ENCODE measurements around the gene GAB3. TPM values are rescaled to one million over a fixed set of nuclear protein-coding genes. Genes with fewer than 3 reads are reported as not detected.

GAB3 gene
- total RNA-seq, 1 donor from 2014 or later: 0.14 TPM

- H3K9me3 Mint-ChIP-seq (ENCODE audit: low read depth): peaks cover 24% of the 10 kb centered on the region
- H3K4me1 Mint-ChIP-seq (ENCODE audit: low read depth): no peaks in the 10 kb centered on the region
- H3K27ac Mint-ChIP-seq: no peak overlapping the region
- peaks cover 3% of the 10 kb centered on the region for H3K27me3 Mint-ChIP-seq
- no peak for DNase-seq (ENCODE audit: low spot score, unreplicated experiment)
- no peak for TF ChIP-seq CTCF (IDR thresholded peaks at IDR 0.05; ENCODE audit: unreplicated experiment)
- H3K4me3 Mint-ChIP-seq (ENCODE audit: low read depth): no peak overlapping the region
- H3K36me3 Mint-ChIP-seq (ENCODE audit: insufficient read depth): no peaks in the 10 kb centered on the region
These were observed 23.5 kb downstream of the GAB3 start for GRCh38 chrX:154727418-154727817.

- H3K27ac Mint-ChIP-seq: no peak overlapping the region
- no peak for DNase-seq (ENCODE audit: low spot score, unreplicated experiment)
- no peaks in the 10 kb centered on the region for H3K27me3 Mint-ChIP-seq
- TF ChIP-seq CTCF (IDR thresholded peaks at IDR 0.05; ENCODE audit: unreplicated experiment): no peak
- peaks cover 19% of the 10 kb centered on the region for H3K9me3 Mint-ChIP-seq (ENCODE audit: low read depth)
- H3K4me3 Mint-ChIP-seq (ENCODE audit: low read depth): no peak overlapping the region
- H3K36me3 Mint-ChIP-seq (ENCODE audit: insufficient read depth): no peaks in the 10 kb centered on the region
- H3K4me1 Mint-ChIP-seq (ENCODE audit: low read depth): no peaks in the 10 kb centered on the region
These were observed 25.7 kb downstream of the GAB3 start for GRCh38 chrX:154724993-154725756.

- Mint-ChIP-seq H3K4me3 (ENCODE audit: low read depth) (no peak overlapping the region), H3K4me1 (ENCODE audit: low read depth) (no peaks in the 10 kb centered on the region), H3K27me3 (no peaks in the 10 kb centered on the region), H3K36me3 (ENCODE audit: insufficient read depth) (no peaks in the 10 kb centered on the region), H3K27ac (no peak overlapping the region), H3K9me3 (ENCODE audit: low read depth) (peaks cover 16% of the 10 kb centered on the region)
- DNase-seq (ENCODE audit: low spot score, unreplicated experiment): no peak
- TF ChIP-seq CTCF (IDR thresholded peaks at IDR 0.05; ENCODE audit: unreplicated experiment): no peak
These were observed 29.7 kb downstream of the GAB3 start for GRCh38 chrX:154721155-154721554.

GRCh38 chrX:154720067-154720466 lies 30.8 kb downstream of the GAB3 start:
- Mint-ChIP-seq H3K4me1 (ENCODE audit: low read depth) (no peaks in the 10 kb centered on the region), H3K4me3 (ENCODE audit: low read depth) (no peak overlapping the region), H3K27me3 (no peaks in the 10 kb centered on the region), H3K9me3 (ENCODE audit: low read depth) (peaks cover 16% of the 10 kb centered on the region), H3K36me3 (ENCODE audit: insufficient read depth) (no peaks in the 10 kb centered on the region), H3K27ac (no peak overlapping the region)
- DNase-seq (ENCODE audit: low spot score, unreplicated experiment): no peak
- no peak for TF ChIP-seq CTCF (IDR thresholded peaks at IDR 0.05; ENCODE audit: unreplicated experiment)

- Mint-ChIP-seq H3K27me3 (no peaks in the 10 kb centered on the region), H3K4me1 (ENCODE audit: low read depth) (no peaks in the 10 kb centered on the region), H3K9me3 (ENCODE audit: low read depth) (peaks cover 16% of the 10 kb centered on the region), H3K36me3 (ENCODE audit: insufficient read depth) (no peaks in the 10 kb centered on the region), H3K27ac (no peak overlapping the region), H3K4me3 (ENCODE audit: low read depth) (no peak overlapping the region)
- no peak for TF ChIP-seq CTCF (IDR thresholded peaks at IDR 0.05; ENCODE audit: unreplicated experiment)
- DNase-seq (ENCODE audit: low spot score, unreplicated experiment): no peak
These were observed 31.7 kb downstream of the GAB3 start for GRCh38 chrX:154719132-154719675.

Data from progenitor cell of endocrine pancreas (in vitro differentiated cells).